Measurements from ENCODE around the gene FAM210B. TPM values are rescaled to one million over a fixed set of nuclear protein-coding genes. Genes with fewer than 3 reads are reported as not detected.

FAM210B gene
- total RNA-seq, 4 donors from 2014 or later, result 15.3 to 30.7 (median 25.5) TPM

DNA sequence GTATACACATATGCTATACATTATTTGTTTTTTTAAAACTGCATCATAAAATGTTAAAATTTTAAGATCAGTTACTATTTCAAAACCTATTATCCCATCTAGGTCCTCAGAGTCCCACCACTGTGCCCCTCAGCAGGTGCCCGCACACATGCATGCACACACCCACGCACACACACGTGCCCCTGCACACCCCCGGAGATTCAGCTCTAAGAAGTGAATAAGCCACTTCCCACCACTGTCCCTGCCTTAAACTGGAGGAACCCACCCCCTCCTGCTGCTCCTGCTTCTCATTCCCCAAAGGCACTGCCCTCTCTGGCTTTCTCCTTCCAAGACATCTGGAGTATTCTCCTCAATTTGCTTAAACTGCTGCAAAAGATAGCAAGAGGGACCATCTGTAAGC, 5.4 kb upstream of the FAM210B start:
- H3K9me3 ChIP-seq, result no peaks in the 10 kb centered on the region
- no peak overlapping the region for H3K4me3 ChIP-seq
- H3K27me3 ChIP-seq, result no peaks in the 10 kb centered on the region
- peaks cover 0 to 4% (median 0%) of the 10 kb centered on the region in 4 donors for H3K4me1 ChIP-seq
- 78 to 86% methylated on average over 4 of the region's 4 CpGs for WGBS, 2 donors (ENCODE audit: low coverage in 1 of 2)
- H3K36me3 ChIP-seq, result no peaks in the 10 kb centered on the region
- in situ Hi-C loops (cut with MboI; ENCODE audit: low pct_ligation_motif_present in 1 of 4, low pct_unique_long_range_greater_than_20kb in 1 of 4, low sequenced_read_pairs in 3 of 4), result no loop called here
- H3K27ac ChIP-seq, result no peak overlapping the region
- TF ChIP-seq EP300 (IDR thresholded peaks at IDR 0.05; ENCODE audit: low read depth), result no peak
- TF ChIP-seq, protein P1, sequence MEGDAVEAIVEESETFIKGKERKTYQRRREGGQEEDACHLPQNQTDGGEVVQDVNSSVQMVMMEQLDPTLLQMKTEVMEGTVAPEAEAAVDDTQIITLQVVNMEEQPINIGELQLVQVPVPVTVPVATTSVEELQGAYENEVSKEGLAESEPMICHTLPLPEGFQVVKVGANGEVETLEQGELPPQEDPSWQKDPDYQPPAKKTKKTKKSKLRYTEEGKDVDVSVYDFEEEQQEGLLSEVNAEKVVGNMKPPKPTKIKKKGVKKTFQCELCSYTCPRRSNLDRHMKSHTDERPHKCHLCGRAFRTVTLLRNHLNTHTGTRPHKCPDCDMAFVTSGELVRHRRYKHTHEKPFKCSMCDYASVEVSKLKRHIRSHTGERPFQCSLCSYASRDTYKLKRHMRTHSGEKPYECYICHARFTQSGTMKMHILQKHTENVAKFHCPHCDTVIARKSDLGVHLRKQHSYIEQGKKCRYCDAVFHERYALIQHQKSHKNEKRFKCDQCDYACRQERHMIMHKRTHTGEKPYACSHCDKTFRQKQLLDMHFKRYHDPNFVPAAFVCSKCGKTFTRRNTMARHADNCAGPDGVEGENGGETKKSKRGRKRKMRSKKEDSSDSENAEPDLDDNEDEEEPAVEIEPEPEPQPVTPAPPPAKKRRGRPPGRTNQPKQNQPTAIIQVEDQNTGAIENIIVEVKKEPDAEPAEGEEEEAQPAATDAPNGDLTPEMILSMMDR (IDR thresholded peaks at IDR 0.05), result no peak
- no peak for TF ChIP-seq POLR2AphosphoS5 (IDR thresholded peaks at IDR 0.05)
- no peak for TF ChIP-seq POLR2A (IDR thresholded peaks at IDR 0.05)
- intact Hi-C loops (cut with DNase I; ENCODE audit: low total_unique reads), result no loop called here
- no peak for DNase-seq

DNA sequence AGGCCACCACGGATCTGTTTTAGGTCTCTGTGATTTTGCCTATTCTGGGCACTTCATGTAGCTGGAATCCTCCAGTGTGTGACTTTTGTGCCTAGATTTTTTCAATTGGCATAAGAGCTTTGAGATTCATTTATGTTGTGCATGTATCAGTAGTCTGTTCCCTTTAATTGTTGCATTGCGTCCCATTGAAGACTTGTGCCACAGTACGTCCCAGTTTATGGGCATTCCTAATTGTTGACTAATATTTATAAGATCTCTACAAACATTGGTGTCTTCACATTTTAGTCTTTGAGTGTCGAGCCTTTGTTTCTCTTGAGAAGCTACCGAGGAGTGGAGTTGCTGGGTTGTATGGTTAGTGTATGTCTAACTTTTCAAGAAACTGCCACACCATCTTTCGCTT, 704 bp upstream of the FAM210B start:
- TF ChIP-seq EP300 (IDR thresholded peaks at IDR 0.05; ENCODE audit: low read depth), result no peak
- DNase-seq, result no peak
- H3K27ac ChIP-seq, result peak overlapping the region in 2 of 4 donors; percentile 12 to 25
- H3K4me3 ChIP-seq, result peak overlapping the region in 2 of 4 donors; percentile 97 to 98
- no peaks in the 10 kb centered on the region for H3K36me3 ChIP-seq
- in situ Hi-C loops (cut with MboI; ENCODE audit: low pct_ligation_motif_present in 1 of 4, low pct_unique_long_range_greater_than_20kb in 1 of 4, low sequenced_read_pairs in 3 of 4) (no loop called here), intact Hi-C loops (cut with DNase I; ENCODE audit: low total_unique reads) (no loop called here)
- no peaks in the 10 kb centered on the region for H3K9me3 ChIP-seq
- peaks cover 2 to 28% (median 11%) of the 10 kb centered on the region in 4 donors for H3K4me1 ChIP-seq
- H3K27me3 ChIP-seq, result no peaks in the 10 kb centered on the region
- 55 to 71% methylated on average over 5 to 6 of the region's 6 CpGs for WGBS, 2 donors (ENCODE audit: low coverage in 1 of 2)

DNA sequence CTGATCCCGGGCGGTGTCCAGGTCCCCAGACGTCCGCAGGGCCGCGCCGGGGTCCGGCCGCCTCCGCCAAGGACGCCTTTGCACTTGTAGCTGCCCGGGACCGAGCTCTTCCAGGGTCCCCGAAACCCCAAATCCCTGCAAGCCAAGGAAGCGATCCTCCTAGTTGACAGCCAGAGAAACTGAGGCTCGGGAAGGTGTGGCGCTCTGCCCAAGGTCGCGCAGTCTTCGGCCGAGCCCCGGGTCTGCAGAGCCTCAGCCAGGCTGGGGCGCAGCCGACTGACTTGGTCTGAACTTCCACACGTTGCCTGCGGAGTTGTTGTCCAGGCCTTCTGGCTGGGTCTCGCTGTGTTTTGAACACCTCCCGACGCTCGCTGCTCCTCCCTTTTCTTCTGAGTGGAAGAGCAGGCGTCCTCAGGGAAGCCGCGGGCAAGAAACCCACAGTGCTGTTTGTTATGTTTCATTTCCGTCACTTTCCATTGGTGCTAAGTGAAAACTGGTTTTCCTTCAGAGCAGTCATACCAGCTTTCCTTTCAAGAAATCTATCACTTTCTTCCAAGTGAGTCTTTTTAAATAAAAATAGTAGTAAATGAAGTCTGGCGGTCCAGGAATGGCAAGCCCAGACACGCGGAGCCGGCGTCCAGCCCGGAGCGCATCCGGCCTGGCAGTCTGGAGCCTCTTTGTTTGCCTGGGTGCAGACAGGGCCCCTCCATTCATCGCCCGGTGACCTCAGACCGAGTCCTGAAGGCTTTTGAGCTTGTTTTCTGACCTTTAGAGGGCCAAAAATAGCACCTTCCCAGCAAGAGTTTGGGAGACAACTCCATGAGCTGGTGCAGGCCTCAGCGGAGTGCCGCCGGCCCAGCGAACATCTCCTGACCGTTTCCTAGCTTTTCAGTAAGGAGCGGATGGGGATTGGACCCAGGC, 698 bp downstream of the FAM210B start:
- intact Hi-C loops (cut with DNase I; ENCODE audit: low total_unique reads) (no loop called here), in situ Hi-C loops (cut with MboI; ENCODE audit: low pct_ligation_motif_present in 1 of 4, low pct_unique_long_range_greater_than_20kb in 1 of 4, low sequenced_read_pairs in 3 of 4) (no loop called here)
- H3K9me3 ChIP-seq, result no peaks in the 10 kb centered on the region
- DNase-seq, result peak; percentile 47
- peaks cover 2 to 28% (median 11%) of the 10 kb centered on the region in 4 donors for H3K4me1 ChIP-seq
- WGBS, 2 donors (ENCODE audit: low coverage in 1 of 2), result 26 to 32% methylated on average over 6 to 37 of the region's 51 CpGs
- peak overlapping the region; percentile 85 to 89 (median 86) for H3K27ac ChIP-seq
- no peaks in the 10 kb centered on the region for H3K36me3 ChIP-seq
- TF ChIP-seq, protein P1 (IDR thresholded peaks at IDR 0.05), result no peak
- no peak for TF ChIP-seq POLR2AphosphoS5 (IDR thresholded peaks at IDR 0.05)
- no peak for TF ChIP-seq EP300 (IDR thresholded peaks at IDR 0.05; ENCODE audit: low read depth)
- peak; percentile 28 for TF ChIP-seq POLR2A (IDR thresholded peaks at IDR 0.05)
- H3K4me3 ChIP-seq, result peak overlapping the region; percentile 53 to 98 (median 94)
- no peaks in the 10 kb centered on the region for H3K27me3 ChIP-seq

DNA sequence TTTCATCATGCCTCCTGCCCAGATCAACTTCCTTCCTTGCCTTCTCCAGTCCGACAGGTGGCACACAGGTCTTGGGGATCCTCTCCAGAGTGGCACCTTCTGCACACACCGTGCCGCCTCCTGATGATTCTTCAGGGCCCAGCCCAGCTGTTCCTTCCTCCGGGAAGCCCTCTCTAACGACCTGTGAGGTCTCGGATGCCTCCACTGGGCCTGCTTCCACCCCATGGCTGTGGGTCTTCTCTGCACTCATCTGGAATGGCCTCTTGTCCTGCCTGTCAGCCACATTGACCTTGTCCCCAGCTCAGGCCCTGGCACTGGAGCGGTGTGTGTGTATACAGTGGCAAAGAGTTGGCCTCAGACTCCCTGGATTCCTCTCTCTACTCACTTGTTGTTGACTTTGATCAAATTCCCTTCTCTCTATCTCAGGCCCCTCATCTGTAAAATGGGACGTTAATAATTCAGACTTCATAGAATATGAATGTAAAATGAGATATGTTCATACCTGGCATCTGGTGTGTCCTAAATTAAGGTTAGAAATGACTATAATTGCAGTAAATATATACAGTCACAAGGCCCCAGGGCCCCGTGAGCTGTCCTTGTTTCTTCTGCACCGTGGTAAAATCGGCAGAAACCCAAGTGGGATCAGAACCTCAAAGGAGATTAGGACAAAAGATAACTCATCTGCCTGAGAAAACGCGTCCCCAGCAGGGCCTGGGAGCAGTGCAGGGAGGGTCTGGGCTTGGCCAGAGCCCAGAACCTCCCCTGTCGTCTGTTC, 1.5 kb downstream of the FAM210B start:
- WGBS, 2 donors (ENCODE audit: low coverage in 1 of 2), result 70 to 82% methylated on average over 12 to 14 of the region's 14 CpGs
- H3K4me3 ChIP-seq, result peak overlapping the region in 3 of 4 donors; percentile 92 to 98 (median 97)
- in situ Hi-C loops (cut with MboI; ENCODE audit: low pct_ligation_motif_present in 1 of 4, low pct_unique_long_range_greater_than_20kb in 1 of 4, low sequenced_read_pairs in 3 of 4), result no loop called here
- H3K9me3 ChIP-seq, result no peaks in the 10 kb centered on the region
- DNase-seq, result no peak
- peaks cover 0 to 2% (median under 1%) of the 10 kb centered on the region in 4 donors for H3K36me3 ChIP-seq
- TF ChIP-seq POLR2A (IDR thresholded peaks at IDR 0.05), result no peak
- no peaks in the 10 kb centered on the region for H3K27me3 ChIP-seq
- peak overlapping the region; percentile 85 to 89 (median 86) for H3K27ac ChIP-seq
- intact Hi-C loops (cut with DNase I; ENCODE audit: low total_unique reads), result no loop called here
- H3K4me1 ChIP-seq, result peaks cover 2 to 28% (median 11%) of the 10 kb centered on the region in 4 donors

DNA sequence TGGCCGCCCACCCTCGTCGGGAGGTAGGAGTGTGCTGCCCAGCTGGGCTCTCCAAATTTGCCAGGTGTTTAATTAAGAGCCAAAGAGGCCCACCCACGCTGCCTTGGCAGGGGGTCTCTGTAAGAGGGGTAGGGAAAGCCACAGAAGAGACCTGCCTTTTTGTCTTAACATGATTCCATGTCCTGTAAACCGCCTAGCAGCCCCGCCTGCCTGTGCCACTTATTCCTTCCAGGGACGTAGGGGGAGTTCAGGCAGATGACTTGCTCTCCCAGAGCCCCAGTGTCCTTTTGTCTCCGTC, 2.1 kb downstream of the FAM210B start:
- H3K36me3 ChIP-seq, result peaks cover 0 to 8% (median 2%) of the 10 kb centered on the region in 4 donors

More for the DNA sequence above, 2.1 kb downstream of the FAM210B start:
- 89% methylated on average over 8 of the region's 8 CpGs; no CpG with 5 or more reads in 1 of the 2 donors for WGBS, 2 donors (ENCODE audit: low coverage in 1 of 2)
- no peaks in the 10 kb centered on the region for H3K9me3 ChIP-seq
- peaks cover 2 to 28% (median 11%) of the 10 kb centered on the region in 4 donors for H3K4me1 ChIP-seq
- intact Hi-C loops (cut with DNase I; ENCODE audit: low total_unique reads), result no loop called here
- H3K4me3 ChIP-seq, result no peak overlapping the region
- in situ Hi-C loops (cut with MboI; ENCODE audit: low pct_ligation_motif_present in 1 of 4, low pct_unique_long_range_greater_than_20kb in 1 of 4, low sequenced_read_pairs in 3 of 4), result no loop called here
- H3K27ac ChIP-seq, result no peak overlapping the region
- no peaks in the 10 kb centered on the region for H3K27me3 ChIP-seq
- DNase-seq, result no peak
- TF ChIP-seq, protein P1 (IDR thresholded peaks at IDR 0.05), result no peak
- TF ChIP-seq EP300 (IDR thresholded peaks at IDR 0.05; ENCODE audit: low read depth), result no peak
- no peak for TF ChIP-seq POLR2AphosphoS5 (IDR thresholded peaks at IDR 0.05)
- no peak for TF ChIP-seq POLR2A (IDR thresholded peaks at IDR 0.05)

All from transverse colon (tissue), 4 donors.